ENCODE measurements around the gene LYPLAL1.
"Not testable (repeated sequence)": the region's sequence is repeated elsewhere in the genome, so short reads cannot be mapped to it uniquely, and the experiment has no call there.

The LYPLAL1 gene

DNA sequence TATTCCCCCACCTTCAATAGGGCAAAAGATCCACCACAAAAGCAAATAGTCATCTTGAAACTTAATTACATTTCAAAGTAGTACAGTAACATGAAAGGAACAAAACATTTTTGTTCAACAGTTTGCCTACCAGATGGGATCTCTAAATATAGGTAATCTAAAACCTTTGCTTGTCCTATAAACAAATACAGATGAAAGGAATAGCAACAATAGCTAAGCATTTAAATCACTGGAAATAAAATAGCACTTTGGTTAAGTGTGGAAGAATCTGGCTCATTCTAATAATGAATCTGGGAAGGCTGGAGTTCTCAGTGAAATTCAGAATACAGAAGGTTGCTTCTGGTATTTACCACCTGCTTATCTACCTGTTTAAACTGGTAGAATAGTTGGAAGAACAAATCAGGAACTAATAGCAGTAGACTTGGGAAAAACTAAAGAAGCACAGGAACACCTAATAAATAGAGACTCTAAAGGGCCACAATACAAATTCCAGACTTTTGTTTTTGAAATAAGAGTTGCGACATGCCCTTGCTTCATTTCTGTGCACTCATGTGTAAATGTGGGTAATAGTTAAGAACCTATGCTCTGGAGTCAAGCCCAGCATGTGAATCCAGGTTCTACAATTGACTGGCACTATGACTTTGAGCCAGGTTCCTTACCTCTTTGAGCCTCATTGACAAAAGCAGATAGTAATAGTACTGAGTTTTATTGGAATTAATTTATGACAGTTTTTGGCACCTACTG lies 2.3 kb upstream of the LYPLAL1 start:
- no peak for DNase-seq

DNA sequence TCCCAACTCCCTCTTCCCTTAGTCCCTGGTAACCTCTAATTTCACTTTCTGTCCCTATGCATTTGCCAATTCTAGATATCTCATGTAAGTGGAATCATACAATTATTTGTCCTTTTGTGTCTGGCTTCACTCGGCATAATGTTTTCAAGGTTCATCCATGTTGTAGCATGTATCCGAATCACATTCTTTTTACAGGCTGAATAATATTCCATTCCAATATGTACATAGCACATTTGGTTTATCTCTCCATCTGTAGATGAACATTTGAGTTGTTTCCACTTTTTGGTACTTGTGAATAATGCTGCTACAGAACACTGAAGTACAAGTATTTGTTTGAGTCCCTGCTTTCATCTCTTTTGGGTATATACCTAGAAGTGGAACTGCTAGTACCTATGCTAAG lies 857 bp upstream of the LYPLAL1 start:
- no peak for DNase-seq

DNA sequence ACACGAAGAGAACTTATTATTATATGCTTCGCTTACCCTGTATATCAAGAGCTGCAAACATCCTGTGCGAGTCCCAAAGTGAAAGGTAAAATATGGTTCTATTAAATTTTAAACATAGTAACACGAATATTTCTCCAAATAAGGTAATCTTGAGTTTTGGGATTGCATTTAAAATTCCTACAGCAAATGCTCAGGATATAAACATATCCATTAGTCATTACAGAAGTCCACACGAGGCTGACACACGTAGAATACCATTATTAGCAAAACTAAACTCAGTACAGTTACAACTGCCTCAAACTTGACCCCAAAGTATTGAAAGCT lies 282 bp upstream of the LYPLAL1 start:
- no peak for DNase-seq

DNA sequence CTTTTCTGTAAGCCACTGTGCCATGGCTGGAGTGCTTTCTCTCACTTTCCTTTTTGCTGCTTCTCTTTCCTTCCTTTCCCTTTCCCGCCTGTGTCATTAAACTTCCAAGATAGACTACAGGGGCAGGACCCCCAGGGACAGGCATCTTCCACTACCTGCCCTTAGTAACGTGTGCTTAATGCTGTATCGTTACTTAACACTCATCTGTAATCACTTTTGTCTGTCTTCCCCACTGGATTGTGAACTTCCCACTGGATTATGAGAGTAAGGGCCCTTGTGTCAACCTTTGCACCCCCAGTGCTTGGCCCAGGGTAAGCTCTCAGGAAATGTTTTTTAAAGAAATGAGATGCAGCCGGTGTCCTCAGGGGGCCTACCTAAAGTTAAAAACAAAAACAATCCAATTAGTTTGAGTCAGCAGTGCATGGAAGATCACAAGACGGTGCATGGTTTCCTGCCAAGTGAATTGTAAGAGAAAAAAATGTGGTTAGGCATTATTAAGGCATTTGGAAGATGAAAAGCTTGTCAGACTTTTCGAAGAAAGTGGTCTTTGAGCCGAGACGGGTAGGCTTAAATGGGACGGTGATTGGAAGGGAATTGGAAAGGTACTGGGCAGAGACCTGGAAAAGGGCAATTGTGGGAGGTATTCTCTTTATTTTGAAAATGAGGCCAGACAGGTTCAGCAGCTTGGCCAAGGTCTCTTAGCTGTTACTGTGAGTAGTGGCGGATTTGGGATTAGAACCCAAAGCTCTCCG lies 958 bp downstream of the LYPLAL1 start:
- DNase-seq = no peak

DNA sequence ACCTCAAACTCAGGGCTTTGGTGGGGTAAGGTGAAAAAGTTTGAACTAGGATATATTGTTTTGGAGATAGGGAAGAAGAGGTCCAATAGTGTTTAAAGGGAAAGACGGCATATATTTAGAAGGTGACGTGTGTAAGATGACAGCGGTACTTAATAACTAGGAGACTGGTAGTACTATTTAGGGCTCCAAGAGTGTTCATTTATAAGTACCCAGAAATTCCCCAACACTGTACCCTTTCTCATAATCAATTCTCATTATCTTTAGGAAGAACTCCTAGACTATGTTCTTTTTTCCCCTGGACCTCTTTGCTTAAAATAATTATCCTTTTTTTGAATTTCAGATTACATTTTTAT lies 1.5 kb downstream of the LYPLAL1 start:
- DNase-seq = no peak

DNA sequence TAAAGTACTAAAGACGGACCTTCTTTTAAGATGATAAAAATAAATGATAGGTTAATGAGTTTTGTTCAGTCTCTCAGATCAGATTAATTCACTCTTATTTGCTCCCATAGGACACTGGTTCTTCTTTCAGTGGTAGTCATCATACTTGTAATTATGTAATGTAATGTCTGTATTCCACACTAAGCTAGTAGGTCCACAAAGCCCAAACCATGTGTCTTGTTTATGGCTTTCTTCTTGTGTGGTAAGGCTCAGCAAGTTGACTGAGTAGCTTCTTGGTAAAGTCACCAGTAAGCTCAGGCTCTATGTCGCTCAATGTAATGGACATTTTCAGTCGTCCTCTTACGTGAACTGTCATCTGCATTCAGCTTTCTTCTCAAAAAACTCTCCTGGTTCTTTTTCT lies 2.5 kb downstream of the LYPLAL1 start:
- no peak for DNase-seq

DNA sequence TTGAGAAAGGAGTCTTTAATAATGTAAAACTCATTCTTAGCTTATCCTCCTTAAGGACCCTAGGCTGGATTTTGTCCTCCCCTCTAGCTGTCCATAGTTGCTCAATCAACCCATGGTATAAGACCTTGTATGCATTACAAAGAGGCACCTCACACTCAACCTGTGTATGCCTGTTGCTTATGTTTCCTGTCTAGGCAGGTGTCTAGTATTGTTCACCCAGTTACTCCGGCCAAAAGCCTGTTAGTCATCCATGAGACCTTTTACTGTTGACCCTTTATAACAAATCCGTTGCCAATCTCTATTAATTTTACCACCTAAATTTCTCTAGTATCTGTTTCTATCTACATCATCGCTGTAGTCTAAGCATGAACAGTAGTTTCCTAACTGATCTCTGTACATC lies 3.7 kb downstream of the LYPLAL1 start:
- DNase-seq = no peak

DNA sequence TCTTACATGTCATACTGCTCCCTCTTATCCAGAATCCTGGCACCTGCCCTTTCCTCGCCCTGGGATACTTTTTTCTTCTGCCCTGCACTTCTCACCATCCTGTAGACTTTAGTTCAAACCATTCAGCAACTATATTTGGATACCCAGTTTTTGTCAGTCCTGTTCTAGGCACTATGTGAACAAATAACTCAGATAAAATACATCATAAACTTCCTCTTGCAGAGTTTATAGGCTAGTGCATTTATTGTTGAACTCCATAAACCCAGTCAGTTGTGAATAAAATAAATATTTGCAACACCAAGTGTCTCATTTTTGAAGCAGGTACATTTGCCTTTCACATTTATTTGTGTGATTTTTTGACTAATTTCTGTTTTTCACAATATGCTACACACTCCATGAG lies 4.3 kb downstream of the LYPLAL1 start:
- no peak for DNase-seq

DNA sequence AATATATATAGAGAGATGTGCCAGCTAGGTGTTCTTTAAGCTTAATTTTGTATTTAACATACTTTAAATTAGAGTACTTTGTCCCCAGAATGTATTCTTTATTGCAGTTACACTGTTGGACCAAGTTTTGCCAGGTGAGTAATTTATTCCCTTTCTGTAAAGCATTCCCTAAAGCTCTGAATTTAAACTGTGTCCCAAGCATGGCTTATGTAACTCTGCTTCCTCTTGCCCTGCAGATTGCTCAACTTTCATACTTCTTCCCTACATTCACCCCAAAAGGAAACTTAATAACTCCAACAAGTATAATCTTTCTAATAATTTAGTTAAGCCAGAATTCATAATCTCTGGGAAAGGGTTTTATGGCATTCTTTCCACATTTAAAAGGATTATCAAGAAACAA lies 5.6 kb downstream of the LYPLAL1 start:
- no peak for DNase-seq

DNA sequence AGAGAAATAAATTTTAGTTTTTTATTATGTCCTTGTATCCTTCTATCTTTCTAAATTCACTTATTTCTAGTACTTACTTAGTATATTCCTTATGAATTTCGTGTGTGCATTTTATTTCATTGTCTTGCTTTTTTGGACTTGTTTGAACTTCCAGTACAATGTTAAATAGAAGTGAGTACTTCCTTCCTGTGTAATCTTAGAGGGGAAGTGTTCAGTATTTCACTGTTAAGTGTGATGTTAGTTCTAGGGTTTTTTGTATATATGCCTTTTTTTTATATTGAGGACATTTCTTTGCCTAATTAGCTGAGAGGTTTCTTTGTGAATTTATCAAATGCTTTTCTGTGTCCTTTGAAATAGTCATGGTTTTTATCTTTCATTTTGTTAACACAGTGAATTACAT lies 10.7 kb downstream of the LYPLAL1 start:
- DNase-seq = no peak

DNA sequence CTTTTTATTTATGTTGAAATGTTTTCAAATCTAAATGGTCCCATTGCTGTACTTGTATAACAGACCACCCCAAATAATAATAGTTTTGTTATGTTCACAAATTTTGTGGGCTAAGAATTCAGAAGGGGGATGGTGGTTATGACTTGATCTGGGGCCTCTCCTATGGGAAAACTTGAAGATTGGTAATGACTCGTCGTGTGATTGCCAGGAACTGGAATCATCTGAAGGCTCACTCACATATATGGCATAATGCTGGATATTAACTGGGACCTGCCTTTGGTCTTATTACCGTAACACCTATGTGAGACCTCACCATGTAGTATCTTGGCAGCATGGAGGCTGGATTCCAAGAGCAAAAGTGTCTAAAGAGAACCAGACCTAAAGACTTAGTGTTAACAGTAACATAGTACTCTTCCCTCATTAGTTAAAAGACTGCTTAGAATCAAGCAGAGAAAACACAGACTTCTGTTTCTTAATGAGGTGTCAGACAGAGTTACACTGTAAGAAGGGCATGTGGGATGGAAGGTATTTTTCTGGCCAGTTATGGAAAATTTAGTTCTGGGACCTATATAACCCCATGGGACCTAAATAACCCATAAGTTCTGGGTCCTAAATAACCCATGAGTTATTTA lies 11.9 kb downstream of the LYPLAL1 start:
- DNase-seq = no peak

DNA sequence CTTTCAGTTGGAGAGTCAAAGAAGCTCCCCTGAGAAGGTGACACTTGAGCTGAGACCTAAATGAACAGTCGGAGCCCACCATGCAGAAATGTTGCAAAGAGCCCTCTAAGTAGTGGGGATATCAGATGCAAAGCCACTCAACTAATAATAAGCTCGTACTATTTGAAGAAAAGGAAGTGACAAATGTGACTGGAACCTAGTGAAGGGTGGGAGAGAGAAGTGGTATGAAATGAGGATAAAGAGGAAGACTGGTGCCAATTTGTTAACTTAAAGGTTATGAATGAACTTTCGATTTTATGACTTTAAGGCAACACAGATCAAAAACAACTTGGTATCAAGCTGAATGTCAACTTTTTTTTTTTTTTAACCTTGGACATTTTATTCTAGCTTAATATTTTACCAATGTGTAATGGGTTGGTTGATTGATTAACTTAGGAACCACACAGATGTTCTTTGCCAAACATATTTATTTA lies 14.7 kb downstream of the LYPLAL1 start:
- no peak for DNase-seq

DNA sequence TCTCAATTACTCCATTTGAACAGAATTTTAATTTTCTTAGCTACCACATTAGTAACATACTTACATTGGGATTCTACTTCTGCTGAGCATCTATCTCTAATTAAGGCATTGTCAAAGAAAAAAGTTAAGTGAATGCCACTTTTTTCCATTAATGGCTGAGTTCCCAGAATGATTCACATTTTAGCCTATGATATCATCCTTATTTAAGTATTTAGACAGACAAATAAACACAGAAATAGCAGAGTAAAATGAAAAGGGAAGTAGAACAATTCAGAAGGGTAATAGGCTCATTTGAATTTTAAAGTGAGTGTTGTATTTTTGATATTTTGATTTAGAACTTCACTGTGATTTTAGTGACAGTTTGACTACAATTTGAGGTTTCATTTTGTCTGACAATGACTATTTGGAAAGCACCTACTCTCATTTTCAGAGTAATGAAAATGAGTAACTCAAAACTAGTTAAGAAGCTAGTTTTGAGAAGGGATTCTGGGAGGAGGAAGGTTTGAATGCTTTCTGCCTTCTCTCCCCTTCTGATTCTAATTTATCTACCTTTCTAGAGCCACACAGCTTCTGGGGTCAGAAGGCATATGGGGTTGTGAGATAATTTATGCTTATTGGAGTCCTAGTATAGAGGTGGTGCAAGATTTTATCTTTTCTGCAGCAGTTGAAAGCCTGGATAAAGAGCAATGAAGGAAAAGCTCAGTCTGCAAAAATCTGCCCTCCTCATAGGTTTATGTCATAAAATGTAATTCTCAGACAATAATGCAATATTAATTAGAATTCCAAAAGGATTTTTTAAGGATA lies 15.5 kb downstream of the LYPLAL1 start:
- no peak for DNase-seq

DNA sequence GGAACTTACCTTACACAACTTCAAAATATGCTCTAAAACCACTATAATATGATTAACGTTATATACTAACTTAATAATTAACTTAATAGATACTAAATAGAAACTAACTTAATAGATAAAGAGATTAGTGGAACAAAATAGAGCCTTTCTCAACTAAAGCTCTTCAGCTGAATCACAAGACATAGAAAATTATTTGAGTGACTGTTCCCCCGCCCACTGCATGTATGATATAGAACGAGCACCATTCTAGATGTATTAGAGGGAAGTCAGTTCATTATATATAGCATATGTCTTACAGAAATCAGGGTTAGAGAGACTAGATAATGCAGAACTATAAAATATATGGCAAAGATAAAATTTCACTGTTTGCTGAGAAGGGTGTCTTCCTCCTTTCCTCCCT lies 16.3 kb downstream of the LYPLAL1 start:
- no peak for DNase-seq

DNA sequence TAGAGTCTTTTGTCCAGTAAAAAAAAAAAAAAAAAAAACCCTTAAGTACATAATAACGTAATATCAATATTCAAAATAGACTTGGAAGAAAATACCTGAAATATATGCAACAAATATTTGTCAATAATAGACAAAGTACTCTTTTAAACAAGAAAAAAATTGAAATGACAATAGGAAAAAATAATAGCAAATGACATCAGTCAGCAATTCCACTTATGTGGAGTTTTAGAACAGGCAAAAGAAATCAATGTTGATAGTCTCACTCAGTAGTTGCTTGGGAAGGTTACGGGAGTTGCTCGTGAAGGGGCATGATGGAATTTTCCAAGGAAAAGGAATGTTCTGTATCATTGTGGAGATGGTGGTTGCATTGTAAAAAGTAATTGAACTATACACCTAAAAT lies 16.9 kb downstream of the LYPLAL1 start:
- DNase-seq = no peak

DNA sequence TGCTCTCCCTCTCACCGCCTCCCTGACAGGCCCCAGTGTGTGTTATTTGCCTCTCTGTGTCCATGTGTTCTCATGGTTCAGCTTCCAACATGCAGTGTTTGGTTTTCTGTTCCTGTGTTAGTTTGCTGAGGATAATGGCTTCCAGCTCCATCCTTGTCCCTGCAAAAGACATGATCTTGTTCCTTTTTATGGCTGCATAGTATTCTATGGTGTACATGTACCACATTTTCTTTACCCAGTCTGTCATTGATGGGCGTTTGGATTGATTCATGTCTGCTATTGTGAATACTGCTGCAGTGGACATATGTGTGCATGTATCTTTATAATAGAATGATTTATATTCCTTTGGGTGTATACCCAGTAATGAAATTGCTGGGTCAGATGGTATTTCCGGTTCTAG lies 22.2 kb downstream of the LYPLAL1 start:
- not testable (repeated sequence) for DNase-seq

DNA sequence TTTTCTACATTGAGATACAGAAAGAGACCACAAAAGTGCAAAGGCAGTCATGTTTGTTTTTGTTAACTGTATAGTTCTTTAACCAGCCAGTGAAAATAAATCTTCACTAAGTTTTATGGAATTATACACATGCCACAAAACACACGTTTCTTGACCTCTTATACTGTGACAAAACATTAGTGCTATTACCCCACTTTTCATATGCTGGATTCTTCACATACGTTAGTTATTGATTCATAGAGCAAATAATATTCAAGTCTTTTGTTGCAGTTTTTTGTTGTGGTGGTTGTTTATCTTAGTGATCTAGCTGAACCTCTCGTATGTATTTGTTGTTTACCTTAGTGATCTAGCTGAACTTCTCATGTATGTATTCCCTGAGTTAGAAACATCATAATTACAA lies 28.0 kb downstream of the LYPLAL1 start:
- DNase-seq = no peak

DNA sequence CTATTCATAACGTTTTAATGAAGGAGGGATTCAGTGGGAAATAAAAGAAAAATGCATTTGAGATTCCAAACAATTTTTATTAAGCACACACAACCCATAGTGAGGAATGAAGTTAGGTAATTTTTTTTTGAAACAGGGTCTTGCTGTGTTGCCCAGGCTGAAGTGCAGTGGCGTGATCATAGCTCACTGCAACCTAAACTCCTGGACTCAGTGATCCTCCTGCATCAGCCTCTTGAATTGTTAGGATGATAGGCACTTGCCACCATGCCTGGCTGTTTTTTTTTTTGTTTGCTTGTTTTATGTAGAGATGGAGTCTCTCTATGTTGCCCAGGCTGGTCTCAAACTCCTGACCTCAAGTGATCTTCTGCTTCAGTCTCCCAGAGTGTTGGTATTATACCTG lies 28.9 kb downstream of the LYPLAL1 start:
- no peak for DNase-seq

DNA sequence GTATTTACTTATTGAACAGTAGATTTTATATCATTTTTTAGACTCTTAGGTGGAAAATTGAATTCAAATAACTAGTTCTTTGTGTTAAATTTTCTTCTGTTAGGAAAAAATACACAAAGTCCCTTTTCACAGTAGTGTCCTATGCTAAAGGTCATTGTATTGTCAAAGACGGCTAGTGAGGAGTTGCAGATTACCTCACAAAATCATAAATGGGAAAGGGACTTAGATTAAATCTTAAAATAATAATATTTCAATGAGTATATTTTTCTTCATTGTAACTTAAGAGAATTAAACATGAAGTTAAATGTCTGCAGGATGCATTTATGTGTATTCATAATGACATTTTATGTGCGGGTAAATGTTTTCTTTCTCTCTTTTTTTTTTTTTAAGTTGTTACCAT lies 32.7 kb downstream of the LYPLAL1 start:
- no peak for DNase-seq

DNA sequence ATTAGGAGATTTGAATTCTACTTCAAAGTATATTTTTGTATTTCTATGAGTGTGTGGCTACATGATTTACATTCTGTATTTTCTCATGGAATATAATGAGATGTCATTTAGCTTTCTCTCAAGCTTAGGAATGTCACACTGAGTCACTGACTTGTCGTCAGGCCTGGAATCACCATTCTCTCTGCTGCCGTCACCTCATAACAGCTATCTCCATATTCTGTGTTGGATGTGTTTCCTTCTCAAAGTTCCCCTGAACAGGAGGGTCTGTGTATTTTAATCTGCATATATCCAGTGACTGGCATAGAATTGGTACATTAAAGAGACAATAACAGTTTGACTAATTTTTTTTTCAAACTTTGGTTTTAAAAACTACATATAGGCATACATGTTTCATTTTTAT lies 35.9 kb downstream of the LYPLAL1 start:
- DNase-seq = no peak

DNA sequence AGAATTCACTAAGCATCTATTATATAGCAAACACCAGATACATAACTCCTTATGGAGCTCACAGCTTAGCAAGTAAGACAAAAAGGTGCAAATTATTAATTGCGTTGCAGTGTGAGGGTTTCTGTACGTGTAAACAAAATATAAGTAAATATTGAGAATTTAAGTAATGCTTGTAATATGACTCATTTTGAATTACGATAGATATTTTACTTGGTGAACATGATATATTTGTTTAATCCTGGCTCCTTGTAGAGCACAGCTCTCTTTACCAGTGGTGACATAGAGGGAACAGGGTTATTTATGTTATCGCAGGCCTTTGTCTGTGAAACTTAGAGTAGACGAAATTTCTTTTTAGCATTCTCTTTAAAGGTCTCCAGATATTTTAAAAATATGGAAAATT lies 36.4 kb downstream of the LYPLAL1 start:
- DNase-seq = no peak

DNA sequence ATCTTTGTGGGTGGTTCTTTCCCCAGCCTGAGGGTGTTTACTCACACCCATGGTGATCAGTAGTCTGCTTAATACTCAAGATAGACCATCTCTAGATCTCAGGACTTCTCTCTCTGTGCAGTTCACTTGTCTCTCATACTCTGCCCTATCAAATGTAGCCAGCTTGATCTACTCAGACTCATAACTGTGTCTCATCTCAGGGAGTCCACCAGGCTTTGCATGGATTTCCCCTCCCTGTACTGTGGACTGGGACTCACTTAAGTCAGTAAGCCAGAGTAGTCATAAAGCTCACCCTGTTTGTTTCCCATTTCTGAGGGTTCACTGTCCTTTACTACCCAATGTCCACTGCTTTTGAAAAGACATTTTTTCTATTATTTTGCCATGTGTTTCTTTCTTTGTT lies 41.8 kb downstream of the LYPLAL1 start:
- DNase-seq = no peak

DNA sequence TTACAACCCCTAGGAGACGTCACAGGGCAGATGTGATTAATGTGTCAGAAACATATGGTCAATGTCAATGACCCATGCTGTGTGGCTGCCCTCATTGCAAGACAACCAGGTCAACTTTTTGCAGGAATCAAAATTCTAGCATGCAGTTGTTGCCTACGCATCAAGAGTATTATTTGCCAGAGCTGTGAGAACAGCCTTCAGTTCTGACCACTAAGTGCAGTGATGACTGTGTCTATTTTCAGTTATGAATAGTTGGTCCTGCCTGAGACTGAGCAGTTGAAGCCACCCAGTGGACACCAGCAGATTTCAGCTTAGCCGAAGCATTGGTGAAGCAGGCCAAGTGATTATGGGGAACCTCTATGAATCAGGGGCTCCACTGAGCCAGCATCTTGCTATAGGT lies 47.3 kb downstream of the LYPLAL1 start:
- no peak for DNase-seq

DNA sequence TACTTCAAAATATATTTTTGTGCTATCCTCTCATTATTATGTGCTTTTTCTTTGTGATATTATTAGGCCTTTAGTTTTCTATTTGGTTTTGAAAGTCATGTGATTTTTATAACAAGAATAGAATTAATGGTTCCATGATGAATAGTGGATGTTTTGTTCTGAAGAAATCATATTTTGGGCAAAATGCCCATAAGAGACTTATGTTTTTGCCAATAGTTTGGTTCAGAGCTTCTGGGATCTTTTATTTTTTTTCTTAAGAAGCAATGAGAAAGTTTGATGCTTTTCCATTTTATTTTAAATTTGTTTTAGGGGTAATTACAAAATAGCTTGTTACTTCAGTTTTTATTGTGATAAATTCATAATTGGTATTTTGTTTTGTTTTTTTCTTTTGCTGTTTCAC lies 49.8 kb downstream of the LYPLAL1 start:
- no peak for DNase-seq
